Activated CD4-positive, alpha-beta T cell treated with anti-CD3 and anti-CD28 coated beads, Interleukin-2, amount 10 ng/mL, durations not matched to agents 7 days and 5 days (primary cell): ENCODE measurements around the gene CACNA2D3. TPM values are rescaled to one million over a fixed set of nuclear protein-coding genes. Genes with fewer than 3 reads are reported as not detected.

Source experiments
- CTCF ChIA-PET: fragments of 350-600 bp; sonication (Branson Sonifier 250); formaldehyde crosslinking; loops from one replicate; lab custom pipeline; 2021; ENCODE audit warnings: antibody characterized with exemption; lab: Charles Lee
- POLR2A ChIA-PET: fragments of 350-600 bp; sonication (Branson Sonifier 250); formaldehyde crosslinking; loops from one replicate; lab custom pipeline; 2021; ENCODE audit warnings: antibody characterized with exemption; lab: Charles Lee
- DNase-seq: peaks from one replicate; pipeline ENCODE4 v3.0.0-alpha.2; 2020
- H3K27ac Mint-ChIP-seq: one replicate; pipeline ENCODE4 v1.8.0; 2021; ENCODE audit warnings: mild to moderate bottlenecking, moderate library complexity, mixed read lengths
- H3K27me3 Mint-ChIP-seq: one replicate; pipeline ENCODE4 v1.8.0; 2021; ENCODE audit warnings: mixed read lengths
- H3K36me3 Mint-ChIP-seq: one replicate; pipeline ENCODE4 v1.8.0; 2021; ENCODE audit warnings: low read depth, mixed read lengths
- H3K4me1 Mint-ChIP-seq: one replicate; pipeline ENCODE4 v1.8.0; 2021; ENCODE audit warnings: mixed read lengths
- H3K4me3 Mint-ChIP-seq: one replicate; pipeline ENCODE4 v1.8.0; 2021; ENCODE audit warnings: mild to moderate bottlenecking, moderate library complexity, mixed read lengths
- H3K9me3 Mint-ChIP-seq: one replicate; pipeline ENCODE4 v1.8.0; 2021; ENCODE audit warnings: mixed read lengths
- total RNA-seq, 2 experiments: library from RNA; stranded (reverse); gene quantifications; one replicate each; pipeline ENCODE4 v1.2.3, GENCODE V29; 2021

The CACNA2D3 gene
- total RNA-seq, 2 experiments from 2014 or later: not detected

- H3K36me3 Mint-ChIP-seq: no peaks in the 10 kb centered on the region
- H3K9me3 Mint-ChIP-seq: no peaks in the 10 kb centered on the region
- ChIA-PET CTCF (no interaction called here), POLR2A (no interaction called here)
- H3K27me3 Mint-ChIP-seq: no peaks in the 10 kb centered on the region
- DNase-seq: no peak
- no peak overlapping the region for H3K27ac Mint-ChIP-seq
- no peaks in the 10 kb centered on the region for H3K4me1 Mint-ChIP-seq
- H3K4me3 Mint-ChIP-seq: no peak overlapping the region
Measured at GRCh38 chr3:54951405-54951804, 829.1 kb downstream of the CACNA2D3 start.

DNA sequence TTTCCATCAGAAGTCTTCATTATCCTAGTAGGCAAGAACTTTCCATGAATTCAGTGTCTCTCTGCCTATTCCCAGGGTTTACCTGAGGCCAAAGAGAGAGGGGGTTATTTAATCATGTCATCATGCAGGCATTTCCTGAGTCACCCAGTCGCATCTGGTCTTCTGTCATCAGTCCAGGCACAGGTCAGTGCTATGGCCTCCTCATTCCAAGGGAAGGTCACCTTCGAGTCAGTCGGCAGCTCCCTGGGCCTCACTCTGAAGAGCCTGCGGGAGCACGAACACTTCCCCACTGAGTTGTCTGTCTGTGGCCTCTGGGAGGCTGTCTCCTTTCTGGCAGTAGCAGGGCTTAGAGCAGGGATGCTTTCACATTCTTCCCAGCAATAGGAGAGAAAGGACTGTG lies 831.7 kb downstream of the CACNA2D3 start:
- DNase-seq: no peak
- Mint-ChIP-seq H3K4me3 (no peak overlapping the region), H3K27me3 (no peaks in the 10 kb centered on the region), H3K4me1 (no peaks in the 10 kb centered on the region), H3K27ac (no peak overlapping the region), H3K36me3 (no peaks in the 10 kb centered on the region), H3K9me3 (no peaks in the 10 kb centered on the region)
- ChIA-PET CTCF (no interaction called here), POLR2A (no interaction called here)

GRCh38 chr3:54954521-54954920 lies 832.2 kb downstream of the CACNA2D3 start:
- H3K27me3 Mint-ChIP-seq: no peaks in the 10 kb centered on the region
- ChIA-PET CTCF (no interaction called here), POLR2A (no interaction called here)
- H3K4me3 Mint-ChIP-seq: no peak overlapping the region
- DNase-seq: no peak
- no peaks in the 10 kb centered on the region for H3K4me1 Mint-ChIP-seq
- no peaks in the 10 kb centered on the region for H3K9me3 Mint-ChIP-seq
- H3K36me3 Mint-ChIP-seq: no peaks in the 10 kb centered on the region
- H3K27ac Mint-ChIP-seq: no peak overlapping the region

DNA sequence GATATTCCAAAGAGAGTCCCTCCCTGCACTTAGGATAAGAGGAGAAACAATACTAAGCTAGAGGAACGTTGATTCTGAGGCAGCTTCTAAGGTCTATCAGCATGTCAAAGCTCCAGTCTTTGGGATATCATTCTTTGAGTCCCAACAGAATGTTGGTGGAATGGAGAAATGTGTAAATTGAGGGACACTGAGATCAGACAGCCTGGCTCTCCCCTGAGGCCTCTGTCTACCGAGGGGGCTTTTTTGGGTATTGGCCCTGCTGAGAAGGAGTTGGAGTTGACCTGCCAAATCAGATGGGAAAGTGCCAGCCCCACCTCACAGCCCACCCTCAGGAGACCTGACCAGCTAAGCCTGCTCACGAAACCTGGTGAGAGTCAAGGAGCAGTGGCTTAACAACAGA lies 833.1 kb downstream of the CACNA2D3 start:
- H3K27me3 Mint-ChIP-seq: no peaks in the 10 kb centered on the region
- ChIA-PET POLR2A (no interaction called here), CTCF (interaction anchor here (0.8 kb wide), 1 partner anchor 9 kb away, joined by 3 read pairs; no protein-coding TSS in a partner anchor)
- no peak overlapping the region for H3K27ac Mint-ChIP-seq
- H3K9me3 Mint-ChIP-seq: no peaks in the 10 kb centered on the region
- H3K36me3 Mint-ChIP-seq: no peaks in the 10 kb centered on the region
- no peaks in the 10 kb centered on the region for H3K4me1 Mint-ChIP-seq
- H3K4me3 Mint-ChIP-seq: no peak overlapping the region
- no peak for DNase-seq

DNA sequence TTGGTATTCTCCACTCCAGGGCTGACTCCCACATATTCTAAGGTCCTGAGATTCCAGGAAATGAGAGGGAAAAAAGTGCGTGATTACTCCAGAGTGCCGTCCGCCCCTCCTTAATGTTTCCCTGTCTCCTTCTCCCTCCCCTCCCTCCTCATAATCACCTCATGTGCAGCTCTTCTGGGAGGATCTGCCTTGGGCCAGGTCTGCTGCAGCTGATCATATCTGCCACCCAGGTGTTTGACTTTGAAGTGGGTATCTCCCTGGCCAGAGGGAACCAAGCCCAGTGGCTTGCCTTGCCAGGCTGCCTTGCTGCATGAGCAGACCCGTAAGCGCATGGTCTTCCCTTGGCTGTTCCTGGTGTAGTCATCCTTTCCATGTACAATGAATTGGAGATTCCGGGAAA lies 833.6 kb downstream of the CACNA2D3 start:
- ChIA-PET POLR2A (no interaction called here), CTCF (no interaction called here)
- no peaks in the 10 kb centered on the region for H3K36me3 Mint-ChIP-seq
- no peak for DNase-seq
- no peaks in the 10 kb centered on the region for H3K4me1 Mint-ChIP-seq
- H3K27me3 Mint-ChIP-seq: no peaks in the 10 kb centered on the region
- no peaks in the 10 kb centered on the region for H3K9me3 Mint-ChIP-seq
- no peak overlapping the region for H3K27ac Mint-ChIP-seq
- no peak overlapping the region for H3K4me3 Mint-ChIP-seq

- H3K9me3 Mint-ChIP-seq: no peaks in the 10 kb centered on the region
- POLR2A ChIA-PET: no interaction called here
- no peaks in the 10 kb centered on the region for H3K4me1 Mint-ChIP-seq
- H3K36me3 Mint-ChIP-seq: no peaks in the 10 kb centered on the region
- CTCF ChIA-PET: no interaction called here
- DNase-seq: no peak
- H3K4me3 Mint-ChIP-seq: no peak overlapping the region
- no peak overlapping the region for H3K27ac Mint-ChIP-seq
- H3K27me3 Mint-ChIP-seq: no peaks in the 10 kb centered on the region
Measured at GRCh38 chr3:54957711-54958110, 835.4 kb downstream of the CACNA2D3 start.

DNA sequence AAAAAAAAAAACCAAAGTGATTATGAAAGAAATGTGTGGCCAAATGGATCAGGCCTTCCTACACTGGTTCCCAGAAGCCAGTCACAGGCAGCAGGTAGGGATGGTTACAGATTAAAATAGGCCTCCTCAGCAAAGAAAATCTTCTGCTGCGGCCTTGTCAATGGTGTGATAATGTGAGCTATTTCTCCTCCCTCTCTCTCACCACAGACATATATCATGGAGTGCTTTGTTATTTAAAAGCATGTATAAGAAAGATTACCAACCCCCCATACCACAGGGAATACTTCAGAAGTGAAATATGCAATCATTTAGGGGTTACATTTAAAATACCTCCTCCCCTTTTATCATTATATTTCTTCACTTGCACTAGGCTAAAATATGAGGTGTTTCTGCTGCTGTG lies 837.7 kb downstream of the CACNA2D3 start:
- ChIA-PET CTCF (interaction anchor here (0.6 kb wide), 1 partner anchor 32 kb away, joined by 3 read pairs; no protein-coding TSS in a partner anchor), POLR2A (no interaction called here)
- Mint-ChIP-seq H3K4me1 (no peaks in the 10 kb centered on the region), H3K27ac (no peak overlapping the region), H3K4me3 (no peak overlapping the region), H3K36me3 (no peaks in the 10 kb centered on the region), H3K27me3 (no peaks in the 10 kb centered on the region), H3K9me3 (no peaks in the 10 kb centered on the region)
- no peak for DNase-seq

DNA sequence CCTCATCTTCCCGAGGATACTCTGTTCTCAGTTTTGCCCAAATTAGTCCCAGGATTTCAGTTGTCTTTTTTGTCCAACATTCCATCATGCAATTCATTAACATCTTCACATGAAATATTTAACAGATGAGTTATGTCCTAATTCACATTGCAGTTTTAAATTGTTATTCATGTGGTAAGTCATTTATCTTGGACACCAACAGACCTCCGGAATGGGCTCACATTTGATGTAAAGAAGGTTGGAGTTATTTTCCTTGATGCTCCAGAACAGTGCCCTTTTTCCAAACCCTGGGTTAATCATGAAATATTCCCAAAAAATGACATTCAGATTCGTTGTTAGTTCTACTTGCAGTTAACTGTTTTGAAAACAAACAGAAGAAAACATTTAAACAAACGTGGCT lies 838.3 kb downstream of the CACNA2D3 start:
- Mint-ChIP-seq H3K9me3 (no peaks in the 10 kb centered on the region), H3K27ac (no peak overlapping the region), H3K4me3 (no peak overlapping the region), H3K36me3 (no peaks in the 10 kb centered on the region), H3K4me1 (no peaks in the 10 kb centered on the region), H3K27me3 (no peaks in the 10 kb centered on the region)
- ChIA-PET CTCF (interaction anchor here (0.6 kb wide), 1 partner anchor 32 kb away, joined by 3 read pairs; no protein-coding TSS in a partner anchor), POLR2A (no interaction called here)
- DNase-seq: no peak

GRCh38 chr3:54962200-54962599 lies 839.8 kb downstream of the CACNA2D3 start:
- H3K9me3 Mint-ChIP-seq: no peaks in the 10 kb centered on the region
- no peak overlapping the region for H3K27ac Mint-ChIP-seq
- ChIA-PET POLR2A (no interaction called here), CTCF (no interaction called here)
- no peak for DNase-seq
- no peak overlapping the region for H3K4me3 Mint-ChIP-seq
- H3K36me3 Mint-ChIP-seq: no peaks in the 10 kb centered on the region
- no peaks in the 10 kb centered on the region for H3K27me3 Mint-ChIP-seq
- no peaks in the 10 kb centered on the region for H3K4me1 Mint-ChIP-seq

DNA sequence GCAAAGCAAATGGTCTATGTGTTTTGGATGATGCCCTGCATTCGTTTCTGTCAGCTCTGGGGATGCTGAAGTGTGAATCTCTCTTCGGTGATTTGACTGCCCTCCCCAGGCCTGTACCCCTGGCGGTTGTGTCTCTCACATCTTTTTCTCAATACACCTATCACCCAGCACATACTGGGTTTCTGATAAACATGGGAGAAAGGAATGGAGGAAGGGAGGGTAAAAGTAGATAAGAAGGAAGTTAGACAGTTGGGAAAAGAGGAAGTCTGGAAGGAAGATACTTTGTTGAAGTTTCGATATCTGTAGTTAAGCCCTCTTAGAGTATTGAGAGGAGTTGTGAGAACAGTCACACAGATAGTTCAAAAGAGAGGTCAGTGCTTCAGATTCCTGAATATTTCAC lies 841.3 kb downstream of the CACNA2D3 start:
- ChIA-PET CTCF (no interaction called here), POLR2A (no interaction called here)
- H3K27me3 Mint-ChIP-seq: no peaks in the 10 kb centered on the region
- H3K4me1 Mint-ChIP-seq: no peaks in the 10 kb centered on the region
- H3K9me3 Mint-ChIP-seq: no peaks in the 10 kb centered on the region
- no peak overlapping the region for H3K4me3 Mint-ChIP-seq
- DNase-seq: no peak
- H3K27ac Mint-ChIP-seq: no peak overlapping the region
- no peaks in the 10 kb centered on the region for H3K36me3 Mint-ChIP-seq

DNA sequence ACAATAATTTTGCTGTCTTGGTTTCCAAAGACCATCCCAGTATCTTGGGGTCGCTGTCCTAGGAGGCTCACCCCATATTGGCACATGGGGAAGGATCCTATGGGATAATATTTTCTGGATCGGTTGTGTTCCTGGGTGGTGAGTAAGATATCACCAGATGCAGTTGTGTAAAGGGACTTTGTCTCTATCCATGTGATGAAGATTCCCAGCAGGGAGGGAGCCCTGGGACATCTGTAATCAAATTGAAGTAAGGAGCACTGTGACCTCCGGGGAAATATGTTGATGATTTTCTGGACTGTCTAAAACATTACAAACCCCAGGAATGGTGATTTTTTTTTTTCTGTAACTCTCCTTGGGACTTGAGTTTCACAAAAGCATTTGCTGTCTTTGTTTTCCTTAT lies 841.7 kb downstream of the CACNA2D3 start:
- CTCF ChIA-PET: interaction anchor here (0.9 kb wide), 1 partner anchor 9 kb away, joined by 3 read pairs; no protein-coding TSS in a partner anchor
- no peak overlapping the region for H3K4me3 Mint-ChIP-seq
- no peaks in the 10 kb centered on the region for H3K27me3 Mint-ChIP-seq

GRCh38 chr3:54965746-54966145 lies 843.4 kb downstream of the CACNA2D3 start:
- no peak overlapping the region for H3K4me3 Mint-ChIP-seq
- no peaks in the 10 kb centered on the region for H3K4me1 Mint-ChIP-seq
- ChIA-PET POLR2A (no interaction called here), CTCF (no interaction called here)
- DNase-seq: no peak
- no peak overlapping the region for H3K27ac Mint-ChIP-seq
- H3K9me3 Mint-ChIP-seq: peaks cover 2% of the 10 kb centered on the region
- H3K36me3 Mint-ChIP-seq: no peaks in the 10 kb centered on the region
- no peaks in the 10 kb centered on the region for H3K27me3 Mint-ChIP-seq

More for the DNA sequence above, 841.7 kb downstream of the CACNA2D3 start:
- Mint-ChIP-seq H3K4me1 (no peaks in the 10 kb centered on the region), H3K9me3 (no peaks in the 10 kb centered on the region), H3K27ac (no peak overlapping the region), H3K36me3 (no peaks in the 10 kb centered on the region)
- POLR2A ChIA-PET: no interaction called here
- DNase-seq: no peak

DNA sequence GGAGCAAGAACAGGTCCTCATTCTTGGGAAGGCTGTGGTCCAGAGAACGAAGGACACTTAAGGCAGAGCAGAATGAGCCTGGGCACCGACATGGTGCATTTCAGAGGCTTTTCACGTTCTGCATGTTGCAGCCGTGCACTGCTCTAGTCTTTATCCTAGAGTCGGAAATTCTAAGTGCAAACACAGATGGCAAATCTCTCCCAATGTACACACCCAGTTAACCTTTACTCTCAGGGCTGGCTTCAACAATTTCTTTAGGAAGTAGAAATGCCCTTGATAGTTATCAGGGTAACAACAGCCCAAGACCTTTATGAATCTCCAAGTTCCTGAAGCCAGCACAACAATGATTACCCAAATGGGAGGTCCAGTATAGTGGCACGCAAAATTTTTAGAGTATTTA lies 844.6 kb downstream of the CACNA2D3 start:
- H3K36me3 Mint-ChIP-seq: no peaks in the 10 kb centered on the region
- H3K4me1 Mint-ChIP-seq: no peaks in the 10 kb centered on the region
- POLR2A ChIA-PET: no interaction called here
- H3K9me3 Mint-ChIP-seq: peaks cover 5% of the 10 kb centered on the region
- no peak for DNase-seq
- no peaks in the 10 kb centered on the region for H3K27me3 Mint-ChIP-seq
- H3K27ac Mint-ChIP-seq: no peak overlapping the region
- CTCF ChIA-PET: no interaction called here
- no peak overlapping the region for H3K4me3 Mint-ChIP-seq

- H3K4me3 Mint-ChIP-seq: no peak overlapping the region
- DNase-seq: no peak
- CTCF ChIA-PET: no interaction called here
- peaks cover 5% of the 10 kb centered on the region for H3K9me3 Mint-ChIP-seq
- POLR2A ChIA-PET: no interaction called here
- H3K36me3 Mint-ChIP-seq: no peaks in the 10 kb centered on the region
- no peak overlapping the region for H3K27ac Mint-ChIP-seq
- H3K4me1 Mint-ChIP-seq: no peaks in the 10 kb centered on the region
- H3K27me3 Mint-ChIP-seq: no peaks in the 10 kb centered on the region
Measured at GRCh38 chr3:54967731-54968161, 845.4 kb downstream of the CACNA2D3 start.
